Hematopoietic multipotent progenitor cell treated with erythropoietin and hydrocortisone succinate and interleukin-3 and kit ligand, for 8 days (in vitro differentiated cells): ENCODE data around the gene ZFHX3.

Source experiments
- DNase-seq: peaks from one replicate; pipeline ENCODE4 v3.0.0-alpha.2; 2015

The ZFHX3 gene

DNA sequence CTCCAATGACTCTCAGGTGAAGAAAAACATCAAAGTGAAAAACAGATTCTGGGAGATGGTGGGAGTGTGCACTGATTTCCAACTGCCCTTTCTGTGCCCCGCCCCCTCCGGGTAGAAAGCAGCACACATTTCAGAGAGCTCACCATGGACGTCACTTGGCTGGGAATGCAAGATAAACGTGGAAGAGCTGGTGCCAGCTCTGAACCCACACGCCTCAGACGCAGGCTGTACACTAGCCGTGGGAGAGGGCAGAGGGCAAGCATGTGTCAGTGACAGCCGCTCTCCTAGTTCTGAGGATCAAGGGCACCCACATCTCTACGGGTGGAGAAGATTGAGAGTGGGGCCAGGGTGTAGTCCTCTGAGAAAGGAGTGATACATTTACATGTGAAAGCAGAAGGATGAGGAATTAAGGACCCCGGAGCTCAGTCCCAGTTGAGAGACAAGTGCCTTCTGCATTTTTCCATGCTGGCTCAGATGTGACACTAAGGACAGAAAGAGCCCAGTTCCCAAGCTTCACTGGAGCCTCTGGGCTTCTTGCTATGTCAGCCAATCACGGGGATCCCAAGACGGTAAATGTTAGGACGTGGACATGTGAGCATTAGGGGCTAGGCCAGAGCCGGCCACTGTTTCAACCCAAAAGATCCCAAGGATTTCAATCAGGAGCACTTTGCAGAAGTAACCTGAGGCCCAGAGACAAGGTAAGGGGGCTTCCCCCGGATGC, 101.3 kb downstream of the ZFHX3 start:
- no peak for DNase-seq

GRCh38 chr16:72946063-72946462, 101.9 kb downstream of the ZFHX3 start:
- DNase-seq: no peak

GRCh38 chr16:72945611-72946010, 102.3 kb downstream of the ZFHX3 start:
- no peak for DNase-seq

DNA sequence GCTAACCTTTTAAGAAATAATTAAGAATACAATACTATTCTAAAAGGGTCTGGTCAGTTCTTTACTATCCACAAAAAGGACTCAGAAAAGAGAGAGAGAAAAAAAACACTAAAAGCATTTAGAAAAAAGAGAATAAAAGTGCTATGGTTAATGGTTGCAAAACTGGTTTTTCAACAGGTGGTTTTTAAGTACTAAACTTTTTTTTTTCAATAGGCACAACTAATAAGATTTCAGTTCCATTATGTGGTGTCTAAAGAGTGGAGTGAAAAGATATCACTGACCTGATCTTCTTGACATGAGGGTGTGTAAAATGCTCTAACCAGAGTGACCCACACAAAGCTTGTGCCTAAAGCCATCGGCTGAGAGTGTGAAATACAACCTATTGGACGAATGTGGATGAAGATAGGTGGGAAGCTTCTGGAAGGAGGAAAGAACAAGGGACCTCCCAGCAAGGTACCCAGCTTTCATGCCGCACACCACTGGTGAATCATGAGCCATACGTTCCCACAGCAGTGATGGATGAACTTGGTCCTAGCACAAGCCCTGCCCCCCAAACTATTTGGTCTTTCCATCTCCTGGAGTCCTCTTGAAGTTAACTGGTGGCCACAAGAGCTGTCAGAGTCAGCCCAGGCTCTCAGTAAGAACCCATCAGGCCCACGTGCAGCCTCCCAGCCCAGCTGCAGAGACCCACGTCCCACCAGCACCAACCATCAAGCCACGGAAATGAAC, 103.0 kb downstream of the ZFHX3 start:
- no peak for DNase-seq

GRCh38 chr16:72942021-72942420, 105.9 kb downstream of the ZFHX3 start:
- no peak for DNase-seq

- DNase-seq: no peak
These were observed 107.0 kb downstream of the ZFHX3 start for GRCh38 chr16:72940886-72941285.

- DNase-seq: no peak
These were observed 108.7 kb downstream of the ZFHX3 start for GRCh38 chr16:72939247-72939646.

DNA sequence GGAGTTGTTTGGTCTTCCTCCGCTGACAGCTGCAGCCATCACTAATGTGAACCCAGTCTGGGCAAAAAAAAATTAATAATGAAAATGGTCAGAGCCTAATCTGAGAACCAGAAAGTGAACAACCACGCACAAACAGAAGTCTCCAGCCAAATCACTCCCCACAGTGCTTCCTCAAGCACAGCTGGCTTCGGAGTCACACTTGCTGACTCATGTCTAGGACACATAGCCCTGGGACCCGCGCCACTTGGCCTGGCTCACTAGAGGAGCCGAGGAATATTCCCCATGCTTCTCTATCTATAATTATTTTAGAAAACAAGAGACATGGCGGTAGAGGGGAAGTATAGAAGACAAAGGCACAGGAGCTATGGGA, 109.1 kb downstream of the ZFHX3 start:
- no peak for DNase-seq

DNA sequence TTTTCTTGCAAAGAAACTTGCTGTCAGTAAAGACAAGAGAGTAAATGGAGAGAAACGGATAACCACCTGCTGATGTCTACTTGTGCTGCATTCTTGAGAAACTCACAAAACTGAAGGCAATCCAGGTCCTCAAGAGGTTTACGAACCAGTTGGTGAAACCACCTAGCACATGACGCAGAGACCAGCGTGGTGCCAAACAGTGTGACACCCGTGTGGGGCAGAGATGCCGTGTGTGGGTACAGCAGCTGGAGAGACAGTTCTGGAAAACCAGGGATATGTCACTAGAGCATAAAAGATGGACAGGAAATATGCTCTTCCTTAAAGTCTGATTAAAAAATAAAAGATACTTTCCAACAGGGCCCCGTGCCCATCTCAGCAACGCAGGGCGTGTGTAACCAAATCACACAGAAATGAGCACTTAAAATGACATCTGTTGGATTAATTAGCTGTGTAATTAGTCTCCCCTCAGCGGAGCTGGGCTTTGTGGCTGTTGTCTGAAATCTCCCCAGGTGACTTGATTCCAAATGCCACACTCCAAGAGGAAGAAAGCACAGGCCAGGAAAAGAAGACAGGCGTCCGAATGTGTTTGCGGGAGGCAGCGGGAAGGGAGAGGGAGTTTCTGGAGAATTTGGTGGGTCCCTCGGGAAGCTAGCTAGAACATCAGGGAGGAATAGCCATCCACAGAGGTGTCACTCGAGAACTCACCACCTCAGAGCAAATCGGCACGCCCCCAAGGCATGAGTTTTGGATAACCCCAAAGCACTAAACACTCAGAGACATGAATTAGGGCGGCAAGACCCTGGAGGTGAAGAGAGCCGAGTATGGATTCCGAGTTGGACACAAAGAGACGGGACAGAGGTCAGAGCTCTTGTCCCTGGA, 109.8 kb downstream of the ZFHX3 start:
- DNase-seq: no peak

- DNase-seq: no peak
These were observed 110.6 kb downstream of the ZFHX3 start for GRCh38 chr16:72937360-72937759.

DNA sequence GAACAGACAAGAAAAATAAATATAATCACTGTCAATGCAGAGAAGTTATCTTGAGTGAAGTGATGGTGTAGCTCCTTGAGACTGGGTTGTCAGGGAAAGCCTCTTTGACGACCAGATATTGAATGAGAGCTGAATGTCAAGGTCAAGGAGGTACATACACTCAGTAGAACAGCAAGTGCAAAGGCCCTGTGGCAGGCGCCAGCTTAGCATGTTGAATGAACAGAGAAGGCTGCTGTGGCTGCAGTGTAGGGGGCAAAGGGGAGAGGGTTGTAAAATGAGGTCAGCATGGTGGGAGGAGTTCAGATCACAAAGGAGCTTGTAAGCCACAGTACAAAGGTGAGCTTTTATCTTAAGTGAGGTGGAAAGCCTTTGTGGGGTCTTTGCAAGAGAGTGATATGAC, 111.5 kb downstream of the ZFHX3 start:
- DNase-seq: no peak

- no peak for DNase-seq
These were observed 112.0 kb downstream of the ZFHX3 start for GRCh38 chr16:72935896-72936295.

DNA sequence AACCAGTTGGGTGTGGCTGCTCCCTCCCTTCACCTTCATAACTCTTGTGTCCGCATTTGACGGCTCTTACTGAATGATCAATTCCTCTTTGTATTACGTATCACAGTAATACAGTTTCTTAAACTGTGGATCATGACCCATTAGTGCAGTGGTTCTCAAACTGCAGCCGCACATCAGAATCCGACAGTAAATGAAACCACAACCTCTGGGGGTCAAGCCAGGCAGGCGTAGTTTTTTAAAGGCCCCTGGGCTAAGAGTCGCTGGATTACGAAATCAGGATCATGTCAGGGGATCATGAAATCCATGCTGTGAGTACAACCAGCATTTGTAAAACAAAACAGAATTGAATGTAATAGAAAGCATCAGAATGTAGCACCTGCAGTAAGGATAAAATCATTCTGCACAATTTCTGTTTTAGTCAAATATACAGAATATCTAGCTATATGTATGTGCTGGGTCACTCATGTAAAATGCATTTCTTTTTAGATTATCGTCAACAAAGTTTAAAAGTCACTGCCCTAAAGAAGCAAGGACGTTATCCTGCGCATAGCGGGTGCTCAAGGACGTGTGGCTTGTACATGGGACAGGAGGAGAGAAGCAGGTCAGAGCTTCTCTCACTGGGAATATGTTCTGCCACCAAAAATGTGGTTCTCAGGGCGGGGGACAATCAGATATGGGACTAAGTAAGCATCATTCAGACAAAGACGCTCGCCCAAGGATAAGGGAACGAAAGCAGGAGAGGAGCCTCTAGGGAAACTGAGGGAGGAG, 113.1 kb downstream of the ZFHX3 start:
- no peak for DNase-seq

- no peak for DNase-seq
These were observed 115.1 kb downstream of the ZFHX3 start for GRCh38 chr16:72932677-72933335.

GRCh38 chr16:72932050-72932449, 115.9 kb downstream of the ZFHX3 start:
- DNase-seq: no peak

GRCh38 chr16:72930396-72930795, 117.5 kb downstream of the ZFHX3 start:
- no peak for DNase-seq

DNA sequence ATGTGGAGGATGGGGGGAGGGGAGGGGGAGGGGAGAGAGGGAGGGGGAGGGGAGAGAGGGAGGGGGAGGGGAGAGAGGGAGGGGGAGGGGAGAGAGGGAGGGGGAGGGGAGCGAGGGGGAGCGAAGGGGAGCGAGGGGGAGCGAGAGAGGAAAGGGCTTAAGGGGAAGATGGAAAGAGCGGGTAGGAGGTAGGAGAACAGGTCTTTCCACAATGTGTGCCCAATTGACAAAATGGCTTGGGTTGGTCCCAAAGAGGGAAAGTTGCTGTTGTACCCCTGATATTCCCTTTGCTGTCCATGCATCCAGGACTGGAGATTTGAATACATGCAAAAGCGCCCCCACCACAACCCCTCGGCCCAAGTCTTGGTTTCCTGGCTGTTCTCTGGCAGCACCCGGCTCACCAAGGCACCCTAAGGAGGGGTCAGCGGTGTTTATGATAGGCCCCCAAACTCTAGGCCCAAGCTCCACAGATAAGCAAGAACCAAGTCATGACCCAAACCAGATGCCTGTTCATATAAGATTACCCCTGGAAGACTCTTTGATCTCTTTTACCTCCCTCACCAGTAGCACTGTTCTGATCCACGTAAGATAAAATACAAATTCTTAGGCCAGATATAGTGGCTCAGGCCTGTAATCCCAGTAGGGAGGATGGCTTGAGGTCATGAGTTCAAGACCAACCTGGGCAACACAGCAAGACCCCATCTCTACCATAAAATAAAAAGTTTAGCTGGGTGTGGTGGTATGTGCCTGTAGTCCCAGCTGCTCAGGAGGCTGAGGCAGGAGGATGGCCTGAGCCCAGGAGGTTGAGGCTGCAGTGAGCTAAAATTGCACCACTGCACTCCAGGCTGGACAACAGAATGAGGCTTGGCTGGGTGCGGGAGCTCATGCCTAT, 119.6 kb downstream of the ZFHX3 start:
- no peak for DNase-seq

GRCh38 chr16:72927199-72928089, 120.5 kb downstream of the ZFHX3 start:
- no peak for DNase-seq

- no peak for DNase-seq
These were observed 121.5 kb downstream of the ZFHX3 start for GRCh38 chr16:72926177-72927070.
